Measurements from ENCODE around the gene MICB. TPM values are rescaled to one million over a fixed set of nuclear protein-coding genes. Genes with fewer than 3 reads are reported as not detected.

Gene MICB
- total RNA-seq, 1 experiment from 2014 or later: 0.66 TPM

DNA sequence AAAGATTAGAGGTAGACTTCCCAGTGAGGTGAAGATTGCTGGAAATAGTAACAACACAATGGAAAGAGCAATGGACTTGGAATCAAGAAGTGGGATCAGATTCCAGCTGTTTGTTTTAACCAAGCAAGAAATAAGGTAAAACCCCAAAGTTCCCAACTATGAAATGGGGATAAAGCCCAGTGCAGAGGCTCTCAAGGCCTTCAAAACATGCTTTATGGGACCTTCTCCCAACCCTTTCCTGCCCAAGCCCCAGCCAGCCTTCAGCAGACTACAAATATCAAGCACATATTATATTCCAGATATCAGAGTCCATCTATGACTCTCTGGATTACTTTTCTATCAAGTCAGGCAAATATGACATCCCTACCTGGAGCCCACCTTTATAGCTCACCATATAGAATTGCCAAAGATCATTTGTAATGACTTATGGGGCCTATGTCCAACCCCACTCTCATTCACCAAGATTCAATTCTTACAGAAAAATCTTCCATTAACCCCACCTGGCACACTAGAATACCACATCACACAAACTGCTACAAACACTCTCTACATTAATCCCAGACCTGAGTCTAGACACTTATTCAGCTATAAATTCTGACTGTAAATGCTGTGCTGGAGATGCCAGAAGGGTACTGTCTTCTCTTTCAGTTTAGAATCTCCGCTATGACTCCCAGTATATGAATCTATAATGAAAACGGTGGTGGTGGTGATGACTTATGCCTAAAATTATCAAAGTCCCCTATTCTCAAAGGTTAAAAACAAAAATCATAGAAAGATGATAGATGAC lies 37.8 kb downstream of the MICB start:
- DNase-seq (ENCODE audit: low spot score): no peak

DNA sequence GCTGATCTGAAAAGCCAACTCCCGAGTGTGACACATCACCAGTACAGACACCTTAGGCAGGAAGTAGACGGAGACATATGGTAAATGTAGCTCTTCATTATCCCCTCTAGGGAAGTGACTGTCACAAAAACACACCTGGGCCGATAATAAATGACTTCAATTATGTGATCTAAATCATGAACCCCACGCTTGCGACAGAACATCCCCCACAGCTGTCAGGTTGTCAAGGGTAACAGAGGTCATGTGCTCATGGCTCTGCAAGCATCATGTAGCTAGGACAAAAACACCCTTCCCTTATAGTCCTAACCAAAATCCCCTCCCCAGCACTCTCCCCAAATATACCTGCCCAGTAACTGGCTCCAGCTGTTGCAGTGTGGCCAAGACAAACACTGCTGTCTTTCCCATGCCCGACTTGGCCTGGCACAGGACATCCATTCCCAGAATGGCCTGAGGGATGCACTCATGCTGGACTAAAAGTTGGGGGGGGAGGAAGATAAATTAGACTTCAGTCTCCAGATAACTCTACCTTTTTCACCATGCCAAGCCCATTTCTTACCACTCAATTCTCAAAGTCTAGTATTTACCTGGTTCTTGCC lies 41.0 kb downstream of the MICB start:
- no peak for DNase-seq (ENCODE audit: low spot score)

DNA sequence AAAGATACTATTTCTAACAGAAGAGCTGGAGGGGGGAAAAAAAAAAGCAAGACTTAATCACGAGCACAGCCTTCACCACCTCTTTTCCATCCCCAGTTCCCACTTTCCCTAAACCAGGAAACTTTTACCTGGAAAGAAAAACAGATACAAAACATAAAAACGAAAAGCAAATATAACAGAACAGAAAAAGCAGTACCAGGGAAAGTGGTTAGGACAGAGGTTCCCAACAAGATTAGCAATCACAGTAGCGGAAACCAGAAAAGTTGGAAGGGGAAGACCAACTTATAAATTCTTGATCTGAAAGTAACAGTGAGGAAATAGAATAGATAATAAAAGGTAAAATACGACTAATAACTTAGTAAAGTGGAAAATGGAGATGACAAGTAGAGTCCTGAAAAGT lies 42.7 kb downstream of the MICB start:
- DNase-seq (ENCODE audit: low spot score): no peak

DNA sequence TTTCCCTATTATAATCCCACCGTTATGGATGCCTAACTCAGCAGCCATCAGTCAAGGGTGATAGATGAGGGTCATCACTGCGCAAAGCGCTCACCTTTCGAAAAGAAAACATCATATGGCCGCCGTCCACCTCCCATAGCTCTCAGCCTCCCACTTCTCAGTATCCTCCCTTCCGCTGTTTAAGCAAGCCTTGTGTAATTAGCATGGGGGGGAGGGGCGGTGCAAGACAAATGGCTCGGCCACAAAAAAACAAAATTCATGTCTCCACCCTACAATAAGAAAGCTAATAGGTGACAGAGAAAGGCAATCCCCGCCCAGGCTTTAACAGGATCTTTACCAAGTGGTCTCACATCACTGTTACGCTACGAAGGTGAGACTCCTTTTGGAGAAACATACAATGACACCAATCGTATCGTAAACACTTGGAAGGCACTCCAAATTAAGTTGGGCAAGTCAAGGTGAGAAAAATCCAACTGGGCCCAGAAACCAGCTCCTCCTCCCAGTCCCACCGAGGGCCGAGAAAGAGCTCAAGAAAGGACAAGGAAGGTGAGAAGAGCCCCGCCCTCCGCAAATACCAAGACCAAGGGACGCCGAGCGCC lies 43.2 kb downstream of the MICB start:
- DNase-seq (ENCODE audit: low spot score): no peak

DNA sequence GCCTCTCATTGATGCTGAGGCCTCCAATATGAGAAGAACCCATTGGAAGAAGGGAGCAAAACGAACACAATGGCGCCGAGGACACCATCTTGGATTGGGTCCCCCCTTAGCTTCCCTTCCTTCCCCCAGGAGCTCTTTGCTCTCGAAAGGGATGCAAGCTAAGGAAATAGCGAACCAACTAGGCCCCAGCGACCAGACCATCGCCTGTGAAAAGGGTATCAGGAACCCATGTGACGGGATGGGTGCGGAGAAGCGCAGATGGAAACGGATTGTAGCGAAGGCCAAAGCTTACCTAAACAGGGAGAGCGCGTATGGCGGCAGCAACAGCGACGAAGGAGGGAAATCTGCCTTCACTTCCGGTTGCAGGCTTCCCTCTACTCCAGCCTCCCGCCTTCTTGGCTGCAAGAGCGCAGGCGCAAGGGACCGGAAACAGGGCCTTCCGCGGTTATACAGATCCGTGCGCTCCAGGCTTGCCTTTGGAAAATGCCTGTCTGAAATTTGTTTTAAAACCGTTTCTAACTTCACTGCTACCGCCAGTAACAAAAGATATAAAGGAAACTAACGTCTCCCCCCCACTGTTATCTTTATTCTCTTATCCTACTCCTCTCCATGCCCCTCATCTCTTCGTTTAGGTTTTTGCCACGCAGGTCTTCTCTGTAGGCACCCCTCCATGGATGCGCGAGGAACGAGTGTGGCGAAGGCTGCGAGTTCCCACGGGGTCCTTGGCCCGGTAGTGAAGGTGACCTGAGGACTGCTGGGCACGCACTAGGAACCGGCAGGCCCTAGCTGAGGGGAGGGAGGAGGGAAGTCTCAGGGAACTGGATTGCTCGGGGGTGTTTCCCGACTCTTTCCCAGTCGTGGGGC lies 43.9 kb downstream of the MICB start, which contains the start of gene DDX39B:
TSS of gene DDX39B (minus strand) at position 346 of the 864 bp plus-strand sequence. CDS start 1,471 bp downstream, outside the sequence.
- DNase-seq (ENCODE audit: low spot score): peak; percentile 97

DNA sequence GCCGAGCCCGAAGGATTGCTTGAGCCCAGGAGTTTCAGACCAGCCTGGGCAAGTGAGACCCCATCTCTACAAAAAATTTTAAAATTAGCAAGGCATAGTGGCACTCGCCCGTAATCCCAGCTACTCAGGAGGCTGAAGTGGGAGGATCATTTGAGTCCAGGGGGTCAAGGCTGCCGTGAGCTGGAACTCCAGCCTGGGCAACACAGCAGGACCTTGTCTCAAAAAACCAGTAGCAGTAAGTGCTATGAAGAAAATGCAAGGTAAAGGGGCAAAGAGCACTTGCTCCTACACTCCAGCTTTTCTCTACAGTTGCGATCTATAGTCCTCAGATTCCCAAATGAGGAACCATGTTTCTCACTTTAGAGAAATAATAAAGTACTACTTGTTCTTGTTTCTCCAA lies 45.7 kb downstream of the MICB start:
- no peak for DNase-seq (ENCODE audit: low spot score)

DNA sequence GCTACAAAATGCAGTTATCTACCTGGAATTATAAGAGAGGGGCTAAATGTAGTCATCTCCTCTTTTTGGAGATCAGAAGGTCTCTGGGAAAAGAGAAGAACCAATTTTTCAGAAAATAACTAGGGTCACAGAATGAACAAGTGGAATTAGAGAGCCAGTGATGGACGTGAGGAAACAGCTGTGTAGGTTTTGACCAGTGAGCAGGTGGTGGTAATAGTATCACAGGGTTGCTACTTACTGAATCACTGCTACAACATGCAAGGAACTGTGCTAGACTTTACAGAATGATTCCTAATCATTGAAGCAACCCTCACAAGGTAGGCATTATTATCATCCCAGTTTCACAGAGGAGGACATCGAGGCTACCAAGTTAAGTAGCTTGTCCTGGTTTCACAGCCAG lies 46.7 kb downstream of the MICB start:
- DNase-seq (ENCODE audit: low spot score): no peak

DNA sequence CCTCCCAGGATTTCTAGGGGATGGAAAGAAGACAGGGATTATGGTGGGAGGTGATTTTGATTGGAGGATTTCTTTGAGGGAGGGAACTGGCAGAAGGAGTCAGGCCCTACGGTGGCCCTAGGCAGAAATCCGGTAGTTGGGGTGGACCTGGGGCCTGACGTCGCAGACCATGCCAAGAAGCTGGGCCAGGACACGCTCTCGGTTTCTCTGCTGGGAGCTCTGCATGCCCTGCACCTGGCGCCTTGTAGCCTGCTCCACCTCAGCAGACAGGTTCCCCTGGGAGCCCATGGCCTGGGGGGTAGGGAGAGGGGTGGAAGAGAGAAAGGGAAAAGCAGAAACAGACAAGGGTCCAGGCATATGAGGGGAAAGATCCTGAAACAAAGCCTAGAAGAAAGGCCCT lies 47.3 kb downstream of the MICB start:
- DNase-seq (ENCODE audit: low spot score): no peak

DNA sequence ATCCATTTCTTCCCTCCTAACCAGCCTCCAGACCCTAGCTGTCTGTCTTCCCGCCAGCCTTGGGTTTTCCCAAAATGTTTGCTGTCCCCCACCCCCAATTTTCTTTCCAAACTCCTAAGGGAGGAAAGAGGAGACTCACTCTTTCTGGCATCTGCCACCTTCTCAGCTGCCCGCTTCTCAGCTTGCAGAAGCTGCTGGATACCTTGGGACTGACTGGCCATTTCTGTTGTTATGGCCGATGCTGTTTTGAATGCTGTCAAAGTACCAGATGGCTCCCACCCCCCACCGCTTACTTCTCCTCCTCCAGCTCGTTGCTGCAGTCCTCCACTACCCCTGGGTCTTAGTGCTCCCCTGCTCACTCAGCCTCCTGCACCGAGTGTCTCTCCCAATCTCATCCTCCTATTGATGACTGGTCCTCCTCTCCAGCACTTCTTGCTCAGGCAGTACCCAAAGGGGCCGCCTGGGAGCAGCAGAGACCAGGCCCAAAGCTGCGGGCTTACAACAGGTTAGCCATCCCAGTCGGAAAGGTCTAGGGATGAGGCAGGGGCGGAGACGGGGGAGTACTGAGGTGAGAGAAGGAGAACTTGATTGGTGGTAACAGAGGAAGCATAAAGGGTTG lies 48.5 kb downstream of the MICB start, which contains the start of gene ATP6V1G2:
TSS of gene ATP6V1G2 (minus strand) at position 270 of the 619 bp plus-strand sequence. CDS start at position 221, 49 bp downstream.
- DNase-seq (ENCODE audit: low spot score): peak; percentile 91

DNA sequence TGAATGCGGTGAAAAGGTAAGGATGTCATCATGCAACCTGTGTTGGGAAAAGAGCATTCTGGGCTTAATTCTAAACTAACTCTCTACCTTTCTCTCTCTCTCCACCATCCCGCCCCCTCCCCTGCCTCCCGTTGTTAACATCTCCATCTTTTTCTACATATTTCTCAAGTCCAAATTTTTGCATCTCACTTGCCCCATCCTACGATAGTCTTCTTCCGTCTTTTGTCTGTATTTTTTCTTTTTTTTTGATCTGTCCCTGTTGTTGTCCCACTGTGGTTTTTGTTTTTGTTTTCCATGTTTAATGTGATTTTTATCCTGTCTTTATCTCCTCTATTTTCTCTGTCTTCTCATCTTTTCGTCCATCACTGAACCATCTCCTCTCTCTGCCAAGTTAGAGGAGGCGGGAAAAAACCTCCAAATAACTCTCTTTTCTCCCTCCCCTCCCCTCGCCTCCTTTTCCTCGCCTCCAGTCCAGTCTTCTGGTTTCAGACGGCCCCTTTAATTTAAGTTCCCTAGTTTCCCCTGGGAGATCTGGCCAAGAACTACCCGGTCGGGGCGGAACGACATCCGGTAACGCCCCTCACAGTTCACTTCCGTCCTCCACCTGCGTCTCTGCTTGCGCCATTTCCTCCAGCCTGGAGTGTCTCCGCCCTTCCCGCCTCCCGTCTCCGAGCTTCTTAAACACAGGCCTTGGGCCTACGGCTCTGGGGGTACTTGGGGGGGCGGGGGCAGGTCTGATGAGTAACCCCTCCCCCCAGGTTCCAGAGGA lies 49.2 kb downstream of the MICB start, which contains the start of gene NFKBIL1:
TSS of gene NFKBIL1 (plus strand) at position 651 of the 769 bp plus-strand sequence. CDS start at position 738, 87 bp downstream.
- peak; percentile 95 for DNase-seq (ENCODE audit: low spot score)

DNA sequence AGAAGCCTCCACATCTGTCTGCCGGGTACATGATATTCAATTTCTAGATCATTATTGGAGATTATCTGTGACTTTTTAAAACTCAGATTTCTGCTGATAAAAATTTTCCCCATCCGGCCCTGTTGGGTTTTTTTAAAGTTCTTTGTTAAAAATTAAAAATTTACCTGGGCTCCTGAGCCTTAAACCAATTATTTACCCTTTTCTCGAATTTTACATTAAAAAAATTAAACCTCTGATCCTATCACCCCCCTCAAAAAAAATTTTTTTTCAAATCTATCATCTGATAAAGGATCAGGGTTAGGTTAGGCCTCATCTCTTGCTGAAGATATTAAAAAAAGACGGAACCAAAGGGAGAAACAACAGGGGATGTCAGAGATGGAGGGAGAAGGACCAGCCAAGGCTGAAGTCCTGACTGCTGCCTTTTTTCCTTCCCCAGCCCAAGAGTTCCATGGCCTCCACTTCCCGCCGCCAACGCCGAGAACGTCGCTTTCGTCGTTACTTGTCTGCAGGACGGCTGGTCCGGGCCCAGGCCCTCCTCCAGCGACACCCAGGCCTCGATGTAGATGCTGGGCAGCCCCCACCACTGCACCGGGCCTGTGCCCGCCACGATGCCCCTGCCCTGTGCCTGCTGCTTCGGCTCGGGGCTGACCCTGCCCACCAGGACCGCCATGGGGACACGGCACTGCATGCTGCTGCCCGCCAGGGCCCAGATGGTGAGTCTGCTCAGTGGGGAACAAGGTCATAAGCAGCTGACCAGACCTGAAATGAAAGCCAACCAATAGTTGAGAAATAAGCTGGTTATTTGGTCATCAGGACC lies 50.0 kb downstream of the MICB start:
- no peak for DNase-seq (ENCODE audit: low spot score)

DNA sequence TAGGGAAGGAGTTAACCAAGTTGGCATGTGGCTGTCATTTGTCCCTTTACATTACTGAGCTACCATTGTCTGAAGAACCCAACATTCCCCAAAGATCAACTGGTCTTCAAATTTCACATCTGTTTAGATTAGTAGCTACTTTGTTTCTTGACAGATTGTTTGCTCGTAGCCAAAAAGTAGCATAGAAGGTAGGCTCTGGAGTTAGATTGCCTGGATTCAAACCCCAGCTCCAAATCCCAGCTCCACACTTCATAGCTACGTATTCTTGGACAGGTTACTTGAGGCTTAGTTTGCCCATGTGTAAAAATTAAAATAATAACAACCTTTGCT lies 50.6 kb downstream of the MICB start:
- DNase-seq (ENCODE audit: low spot score): no peak

DNA sequence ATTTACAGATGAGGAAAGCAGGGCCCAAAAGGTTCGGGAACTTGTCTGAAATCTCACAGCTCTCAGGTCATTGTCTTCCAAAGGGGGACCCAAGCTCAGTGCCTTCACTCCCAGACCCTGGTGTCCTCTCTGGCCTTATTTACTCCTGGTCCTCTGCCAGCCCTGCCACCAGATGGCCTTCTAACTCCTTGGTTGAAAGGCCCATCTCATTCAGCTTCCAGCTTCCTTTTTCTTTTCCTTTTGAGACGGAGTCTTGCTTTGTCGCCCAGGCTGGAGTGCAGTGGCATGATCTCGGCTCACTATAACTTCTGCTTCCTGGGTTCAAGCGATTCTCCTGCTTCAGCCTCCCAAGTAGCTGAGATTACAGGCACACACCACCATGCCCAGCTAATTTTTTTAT lies 53.4 kb downstream of the MICB start:
- DNase-seq (ENCODE audit: low spot score): peak; percentile 52

DNA sequence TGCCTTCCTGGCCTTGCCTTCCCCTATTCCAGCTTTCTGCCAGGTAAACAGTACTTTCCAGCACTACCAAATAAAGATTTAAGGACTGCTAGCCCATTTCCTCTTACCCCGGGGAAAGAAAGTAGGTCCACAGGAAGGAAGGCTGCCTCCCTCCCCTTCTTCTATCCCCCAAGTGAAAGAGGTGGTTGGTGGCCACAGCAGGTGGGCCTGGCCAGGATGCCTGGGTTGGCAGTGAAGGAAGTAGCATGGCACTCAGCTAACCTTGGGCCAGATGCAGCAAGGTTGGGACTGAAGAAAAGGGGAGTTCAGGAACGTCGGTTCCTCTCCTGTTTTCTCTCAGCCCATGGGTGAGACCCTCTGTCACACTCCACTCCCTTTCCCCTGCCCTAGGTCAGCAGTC lies 58.4 kb downstream of the MICB start:
- DNase-seq (ENCODE audit: low spot score): no peak

DNA sequence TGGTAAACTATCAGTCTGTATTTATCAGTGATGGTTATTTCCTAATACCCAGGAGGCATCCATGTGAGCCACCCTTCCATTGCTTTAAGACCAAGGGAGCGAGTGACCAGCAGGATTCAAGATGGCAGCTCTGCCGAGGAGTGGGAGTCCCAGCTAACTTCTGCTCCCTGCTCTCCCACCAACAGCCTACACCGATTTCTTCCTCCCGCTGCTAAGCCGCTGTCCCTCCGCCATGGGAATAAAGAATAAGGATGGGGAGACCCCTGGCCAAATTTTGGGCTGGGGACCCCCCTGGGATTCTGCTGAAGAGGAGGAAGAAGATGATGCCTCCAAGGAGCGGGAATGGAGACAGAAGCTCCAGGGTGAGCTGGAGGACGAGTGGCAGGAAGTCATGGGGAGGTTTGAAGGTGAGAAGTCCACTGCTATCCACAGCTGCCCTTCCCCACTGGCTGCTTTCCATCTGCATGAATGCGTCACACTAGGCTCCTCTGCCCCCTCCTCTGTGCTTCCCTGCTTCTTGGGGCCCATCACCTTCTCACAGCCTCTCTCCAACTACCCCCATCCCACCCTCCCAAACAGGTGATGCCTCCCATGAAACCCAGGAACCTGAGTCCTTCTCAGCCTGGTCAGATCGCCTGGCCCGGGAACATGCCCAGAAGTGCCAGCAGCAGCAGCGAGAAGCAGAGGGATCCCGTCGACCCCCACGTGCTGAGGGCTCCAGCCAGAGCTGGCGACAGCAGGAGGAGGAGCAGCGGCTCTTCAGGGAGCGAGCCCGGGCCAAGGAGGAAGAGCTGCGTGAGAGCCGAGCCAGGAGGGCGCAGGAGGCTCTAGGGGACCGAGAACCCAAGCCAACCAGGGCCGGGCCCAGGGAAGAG lies 59.7 kb downstream of the MICB start:
- no peak for DNase-seq (ENCODE audit: low spot score)

DNA sequence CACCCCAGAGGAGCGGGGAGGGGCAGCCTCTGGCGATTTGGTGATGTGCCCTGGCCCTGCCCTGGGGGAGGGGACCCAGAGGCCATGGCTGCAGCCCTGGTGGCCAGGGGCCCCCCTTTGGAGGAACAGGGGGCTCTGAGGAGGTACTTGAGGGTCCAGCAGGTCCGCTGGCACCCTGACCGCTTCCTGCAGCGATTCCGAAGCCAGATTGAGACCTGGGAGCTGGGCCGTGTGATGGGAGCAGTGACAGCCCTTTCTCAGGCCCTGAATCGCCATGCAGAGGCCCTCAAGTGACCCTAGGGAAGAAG lies 60.3 kb downstream of the MICB start:
- no peak for DNase-seq (ENCODE audit: low spot score)

DNA sequence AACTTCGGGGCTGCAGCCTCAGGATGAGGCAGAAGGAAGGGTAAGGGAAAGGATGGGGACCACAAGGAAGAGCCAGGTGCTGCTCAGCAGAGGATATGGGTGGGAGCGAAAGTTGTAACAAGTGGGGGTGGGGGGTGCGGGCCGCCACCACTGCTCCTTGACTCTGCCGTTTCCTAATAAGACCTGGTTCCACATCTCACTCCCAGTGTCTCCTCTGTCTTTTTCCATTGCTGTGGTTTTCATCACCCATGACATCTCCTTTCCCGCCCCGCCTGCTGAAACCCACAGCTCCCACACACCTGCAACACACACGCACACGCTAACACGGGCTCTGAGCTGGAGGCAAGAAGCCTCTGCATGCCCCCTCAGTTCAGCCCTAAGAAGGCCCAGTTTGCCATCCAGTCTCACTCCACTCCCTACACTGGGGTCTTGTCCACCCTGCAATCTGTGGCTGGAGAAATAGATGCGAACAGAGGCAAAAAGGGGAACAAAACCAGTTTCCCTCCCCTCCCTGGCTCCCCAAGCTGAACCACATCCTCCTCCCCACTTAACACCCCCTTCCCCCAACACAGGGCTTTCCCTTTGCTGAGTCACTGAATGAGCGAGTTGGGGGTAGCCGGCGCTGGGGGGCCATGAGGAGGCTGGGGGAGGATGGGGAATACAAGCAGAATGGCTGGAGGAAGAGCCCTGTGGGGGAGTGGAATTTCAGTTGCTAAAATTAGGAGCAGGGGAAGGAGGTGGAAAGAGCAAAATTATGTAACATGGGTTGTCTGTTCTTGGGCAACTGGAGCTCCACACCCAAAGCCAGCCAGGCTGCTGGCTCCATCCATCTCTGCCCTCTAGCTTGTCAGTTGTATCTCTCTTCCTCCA lies 60.9 kb downstream of the MICB start:
- DNase-seq (ENCODE audit: low spot score): no peak

DNA sequence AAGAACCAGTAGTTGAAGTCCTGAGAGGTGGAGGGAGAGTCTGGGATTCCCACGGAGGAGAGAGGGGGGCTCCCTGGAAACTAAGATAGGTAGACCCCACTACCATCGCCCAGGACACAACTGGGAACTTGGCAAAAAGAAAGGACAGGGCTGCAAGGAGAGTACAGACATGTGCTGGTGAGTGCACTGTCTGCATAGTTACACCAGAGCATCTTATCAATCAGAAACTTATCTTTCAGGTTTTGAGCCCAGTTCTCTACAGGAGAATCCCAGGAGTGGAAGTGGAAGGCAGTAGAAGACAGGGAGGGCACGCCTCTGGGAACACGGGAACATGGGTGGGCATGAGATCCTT lies 61.6 kb downstream of the MICB start:
- no peak for DNase-seq (ENCODE audit: low spot score)

Measured in HT-29 (cell line).